Glutamatergic neuron (in vitro differentiated cells): ENCODE measurements around the gene ABCD4. TPM values are rescaled to one million over a fixed set of nuclear protein-coding genes. Genes with fewer than 3 reads are reported as not detected.

Experiments used
- DNase-seq: peaks from one replicate; pipeline ENCODE4 v3.0.0; 2022
- H3K27ac Mint-ChIP-seq: one replicate; pipeline ENCODE4 v1.8.0; 2020; ENCODE audit warnings: mild to moderate bottlenecking, mixed read lengths, inconsistent platforms; ENCODE audit not compliant: unreplicated experiment
- H3K27me3 Mint-ChIP-seq: one replicate; pipeline ENCODE4 v1.8.0; 2020; ENCODE audit warnings: mild to moderate bottlenecking, moderate library complexity, mixed read lengths, inconsistent platforms; ENCODE audit not compliant: unreplicated experiment
- H3K36me3 Mint-ChIP-seq: one replicate; pipeline ENCODE4 v1.8.0; 2020; ENCODE audit warnings: mild to moderate bottlenecking, mixed read lengths, inconsistent platforms; ENCODE audit not compliant: unreplicated experiment
- H3K4me1 Mint-ChIP-seq: one replicate; pipeline ENCODE4 v1.8.0; 2020; ENCODE audit warnings: mild to moderate bottlenecking, low read depth, mixed read lengths, inconsistent platforms; ENCODE audit not compliant: unreplicated experiment
- H3K4me3 Mint-ChIP-seq: one replicate; pipeline ENCODE4 v1.8.0; 2020; ENCODE audit warnings: mild to moderate bottlenecking, mixed read lengths, inconsistent platforms; ENCODE audit not compliant: unreplicated experiment
- H3K9me3 Mint-ChIP-seq: one replicate; pipeline ENCODE4 v1.8.0; 2020; ENCODE audit warnings: mild to moderate bottlenecking, moderate library complexity, mixed read lengths, inconsistent platforms; ENCODE audit not compliant: unreplicated experiment
- CTCF ChIP-seq: fragments of 200-600 bp; sonication (generic); IDR thresholded peaks from one replicate; pipeline ENCODE4 v1.5.0; 2021; ENCODE audit not compliant: partially characterized antibody, unreplicated experiment
- long read RNA-seq: library from polyadenylated mRNA; unstranded; transcript quantifications from one replicate; pipeline ENCODE4 v2.0.0, GENCODE V29; 2020; ENCODE audit not compliant: unreplicated experiment
- total RNA-seq: library from RNA; stranded (reverse); fragmentation: NEBNext Ultra II Directional; extraction: Animal tissue kit (Norgen Biotek cat#: 25700); gene quantifications from one replicate; pipeline ENCODE4 v1.2.1, GENCODE V29; 2021; ENCODE audit not compliant: unreplicated experiment

The ABCD4 gene
- total RNA-seq: 73.7 TPM
- long read RNA-seq, partial matches to known transcripts: 8 of 29 reads
- long read RNA-seq, other reads (novel, unspliced or antisense): 16 of 29 reads

DNA sequence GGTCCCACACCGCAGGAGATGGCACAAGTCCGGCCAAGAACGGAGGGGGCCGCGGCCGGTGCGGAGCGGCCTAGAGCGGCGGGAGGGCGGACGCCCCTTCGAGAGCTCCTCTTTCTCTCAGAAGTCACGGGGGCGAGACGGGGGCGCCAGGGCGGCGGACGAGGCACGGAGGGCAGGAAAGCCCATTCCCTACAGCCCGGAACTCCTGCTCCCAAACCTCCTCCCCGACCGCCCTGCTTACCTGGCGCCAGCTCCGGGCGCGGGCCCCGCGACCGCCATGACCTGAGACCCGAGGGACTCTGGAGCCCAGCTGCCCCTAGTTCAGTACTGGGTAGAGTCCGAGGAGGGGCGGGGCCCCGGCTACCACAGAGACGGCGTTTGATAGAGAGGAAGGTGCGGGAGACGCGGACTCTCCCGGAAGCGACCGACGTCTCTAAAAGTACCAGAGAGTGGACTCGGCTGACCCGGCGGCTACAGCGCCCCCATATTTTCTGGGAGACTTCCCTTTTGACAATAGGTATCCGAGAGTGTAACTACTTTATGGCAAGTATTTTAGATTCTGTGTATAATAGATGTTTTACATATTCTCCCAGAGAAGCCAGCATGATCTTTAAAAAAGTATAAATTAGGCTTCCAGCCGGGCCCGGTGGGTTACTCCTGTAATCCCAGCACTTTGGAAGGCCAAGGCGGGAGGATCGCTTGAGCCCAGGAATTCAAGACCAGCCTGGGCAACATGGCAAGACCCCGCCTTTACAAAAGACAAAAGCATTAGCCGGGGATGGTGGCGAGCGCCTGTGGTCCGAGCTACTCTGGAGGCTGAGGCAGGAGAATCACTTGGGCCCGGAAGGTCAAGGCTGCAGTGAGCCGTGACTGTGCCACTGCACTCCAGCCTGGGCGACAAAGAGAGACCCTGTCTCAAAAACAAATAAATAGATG is at the start of gene ABCD4:
TSS of gene ABCD4 (minus strand) at position 301 of the 936 bp plus-strand sequence. CDS start at position 279, 22 bp downstream.
- no peaks in the 10 kb centered on the region for H3K27me3 Mint-ChIP-seq
- no peak for TF ChIP-seq CTCF

DNA sequence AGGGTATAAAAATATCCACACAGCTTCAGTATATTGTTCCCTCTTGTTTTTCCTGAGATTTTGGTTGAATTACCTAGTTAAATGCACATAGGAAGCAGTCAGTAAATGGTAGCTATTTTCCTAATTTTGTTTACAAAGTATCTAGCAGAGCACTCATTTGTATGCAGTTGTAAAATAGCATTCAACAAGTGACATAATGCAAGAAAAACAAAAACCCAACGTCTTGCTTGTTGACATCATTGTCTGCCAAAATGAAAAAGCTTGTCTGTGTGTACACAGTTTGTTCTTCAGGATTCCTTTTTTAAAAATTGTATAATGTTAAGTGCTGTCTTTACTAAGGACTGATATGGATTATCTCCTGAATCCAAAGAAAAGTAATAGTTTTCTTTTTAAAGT is 48.2 kb upstream of the ABCD4 start:
- Mint-ChIP-seq H3K9me3 (no peaks in the 10 kb centered on the region), H3K4me3 (no peak overlapping the region), H3K4me1 (peaks cover 2% of the 10 kb centered on the region), H3K27me3 (peaks cover 2% of the 10 kb centered on the region), H3K36me3 (no peaks in the 10 kb centered on the region), H3K27ac (no peak overlapping the region)
- TF ChIP-seq CTCF: no peak
- DNase-seq: no peak

More for the DNA sequence above, at the start of gene ABCD4:
- peak; percentile 97 for DNase-seq
- no peaks in the 10 kb centered on the region for H3K4me1 Mint-ChIP-seq
- peak within 1 kb of the TSS; percentile 93 for H3K4me3 Mint-ChIP-seq
- H3K36me3 Mint-ChIP-seq: peaks cover 5% of the 10 kb centered on the region
- peak within 1 kb of the TSS; percentile 95 for H3K27ac Mint-ChIP-seq
- peaks cover 6% of the 10 kb centered on the region for H3K9me3 Mint-ChIP-seq

GRCh38 chr14:74350211-74350927 is 47.6 kb upstream of the ABCD4 start:
- Mint-ChIP-seq H3K27me3 (peaks cover 2% of the 10 kb centered on the region), H3K4me1 (peaks cover 2% of the 10 kb centered on the region), H3K9me3 (no peaks in the 10 kb centered on the region), H3K27ac (no peak overlapping the region), H3K4me3 (no peak overlapping the region), H3K36me3 (no peaks in the 10 kb centered on the region)
- no peak for DNase-seq
- TF ChIP-seq CTCF: no peak

- no peaks in the 10 kb centered on the region for H3K36me3 Mint-ChIP-seq
- H3K9me3 Mint-ChIP-seq: no peaks in the 10 kb centered on the region
- no peak overlapping the region for H3K4me3 Mint-ChIP-seq
- no peak overlapping the region for H3K27ac Mint-ChIP-seq
- H3K27me3 Mint-ChIP-seq: peaks cover 2% of the 10 kb centered on the region
- no peak for TF ChIP-seq CTCF
- no peak for DNase-seq
- H3K4me1 Mint-ChIP-seq: peaks cover 2% of the 10 kb centered on the region
These were observed 47.0 kb upstream of the ABCD4 start for GRCh38 chr14:74349757-74350156.
